Esophagus (tissue), 2 donors: ENCODE results near the gene ASPSCR1. TPM values are rescaled to one million over a fixed set of nuclear protein-coding genes. Genes with fewer than 3 reads are reported as not detected.

Experiments used
- H3K27ac ChIP-seq, 2 donors: one replicate each; pipeline ENCODE4 v1.5.1; 2013; ENCODE audit warnings: low read depth in 2 of 2, mild to moderate bottlenecking in 2 of 2, inconsistent platforms in 1 of 2, low read length in 1 of 2, moderate library complexity in 1 of 2
- H3K27me3 ChIP-seq, 2 donors: one replicate each; pipeline ENCODE4 v1.6.1; 2013; ENCODE audit warnings: low read length in 2 of 2, control low read depth in 1 of 2, mild to moderate bottlenecking in 1 of 2; ENCODE audit not compliant: insufficient read depth in 2 of 2, control insufficient read depth in 1 of 2
- H3K36me3 ChIP-seq, 2 donors: one replicate each; pipeline ENCODE4 v1.6.1; 2013; ENCODE audit warnings: low read length in 1 of 2; ENCODE audit not compliant: control insufficient read depth in 2 of 2, insufficient read depth in 2 of 2
- H3K4me1 ChIP-seq, 2 donors: one replicate each; pipeline ENCODE4 v1.6.1; 2013; ENCODE audit warnings: low read length in 1 of 2; ENCODE audit not compliant: control insufficient read depth in 2 of 2, insufficient read depth in 2 of 2
- H3K4me3 ChIP-seq, 2 donors: one replicate each; pipeline ENCODE4 v1.5.1; 2013; ENCODE audit warnings: low read length in 2 of 2, mild to moderate bottlenecking in 2 of 2, low read depth in 1 of 2, moderate library complexity in 1 of 2
- H3K9me3 ChIP-seq, 2 donors: one replicate each; pipeline ENCODE4 v1.6.1; 2013; ENCODE audit warnings: mild to moderate bottlenecking in 2 of 2, low read depth in 1 of 2, low read length in 1 of 2, moderate library complexity in 1 of 2; ENCODE audit not compliant: control insufficient read depth in 2 of 2, insufficient read depth in 1 of 2
- WGBS, 2 donors: extraction: QIAGEN DNeasy Blood & Tissue Kit; methylation state at CpG; one replicate each; pipeline ENCODE4 v1.1.7; 2013; 5-methylcytosine and 5-hydroxymethylcytosine counted together
- polyA plus RNA-seq, 2 donors: library from polyadenylated mRNA; stranded (reverse); fragments of 200-250 nt; gene quantifications; one replicate each; pipeline ENCODE4 v1.2.3, GENCODE V29; 2013
- donor health status: healthy with polysubstance abuse.
- donor health status: Bipolar disorder and iron deficiency.

The ASPSCR1 gene
- polyA plus RNA-seq, 2 donors = 19.1 to 29.8 TPM

DNA sequence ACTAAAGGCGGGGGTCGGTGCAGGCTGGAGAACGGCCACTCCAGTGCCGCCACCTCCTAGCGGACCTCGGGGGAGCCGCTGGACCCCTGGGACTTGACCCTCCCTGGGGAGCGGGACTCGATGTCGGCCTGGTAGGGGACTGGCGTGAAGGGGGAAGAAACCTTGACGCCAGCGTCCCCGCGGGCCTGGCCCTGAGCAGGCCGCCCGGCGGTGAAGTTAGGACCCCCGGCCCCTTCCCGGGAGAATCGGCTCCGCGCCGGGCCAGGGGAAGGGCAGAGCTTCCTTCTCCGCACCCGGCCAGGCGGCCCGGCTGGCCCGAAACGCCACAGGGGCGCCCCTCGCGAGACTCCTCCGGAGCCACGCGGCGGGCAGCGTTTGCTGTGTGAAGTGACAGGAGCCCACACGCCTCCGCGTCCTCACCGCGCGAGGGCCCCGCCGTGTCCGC is 87.8 kb downstream of the ASPSCR1 start:
- H3K36me3 ChIP-seq = peaks cover 5 to 33% of the 10 kb centered on the region in 2 donors
- peak overlapping the region; percentile 45 to 79 for H3K27ac ChIP-seq
- no peaks in the 10 kb centered on the region for H3K9me3 ChIP-seq
- no peaks in the 10 kb centered on the region for H3K27me3 ChIP-seq
- H3K4me1 ChIP-seq = peaks cover 3 to 13% of the 10 kb centered on the region in 2 donors
- H3K4me3 ChIP-seq = peak overlapping the region; percentile 76 to 86
- WGBS, 2 donors = 1 to 3% methylated on average over 24 to 47 of the region's 47 CpGs

DNA sequence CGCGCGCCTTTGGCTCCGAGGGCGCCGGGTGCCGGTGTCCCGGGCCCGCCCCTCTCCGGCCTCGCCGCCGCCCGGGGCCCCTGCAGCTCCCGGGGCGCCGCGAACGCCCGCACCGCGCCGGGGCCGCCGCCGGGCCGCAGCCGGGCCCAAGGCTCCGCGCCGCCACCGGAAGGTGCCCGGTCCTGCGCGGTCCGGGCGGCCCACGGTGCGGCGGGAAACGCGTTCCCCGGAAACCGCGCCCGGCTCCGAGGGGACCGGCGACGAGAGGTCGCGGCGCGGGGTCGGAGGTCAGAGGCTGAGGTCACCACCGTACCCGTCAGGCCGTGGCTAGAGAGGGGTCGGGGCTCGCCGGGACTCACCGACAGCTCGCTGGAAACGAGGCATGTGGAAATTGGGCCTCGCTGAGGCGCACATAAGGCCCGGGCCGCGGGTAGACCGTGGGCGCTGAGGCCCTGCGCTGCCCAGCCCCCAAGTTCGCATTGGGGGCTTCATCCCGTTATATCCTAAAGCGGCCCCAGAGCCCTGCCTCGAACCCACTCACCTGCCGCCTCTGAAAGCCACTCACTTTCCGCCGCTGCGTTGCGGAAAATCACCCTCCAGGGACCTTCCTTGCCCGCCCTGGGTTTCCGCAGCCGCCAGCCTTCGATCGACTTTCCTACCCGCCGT is 88.3 kb downstream of the ASPSCR1 start, which contains the start of gene DUS1L:
TSS of gene DUS1L (minus strand) at position 167 of the 666 bp plus-strand sequence. CDS start 745 bp downstream, outside the sequence.
- Histone ChIP-seq H3K4me3 (peak within 1 kb of the TSS; percentile 76 to 86), H3K27ac (peak within 1 kb of the TSS; percentile 79 to 92), H3K9me3 (no peaks in the 10 kb centered on the region), H3K4me1 (peaks cover 3 to 13% of the 10 kb centered on the region in 2 donors), H3K36me3 (peaks cover 3 to 28% of the 10 kb centered on the region in 2 donors), H3K27me3 (no peaks in the 10 kb centered on the region)
- 10 to 18% methylated on average over 55 to 88 of the region's 88 CpGs for WGBS, 2 donors

Other genes starting within 250 kb of the ASPSCR1 start
- gene GCGR, start 173.5 kb upstream of the ASPSCR1 start, polyA plus RNA-seq = under 1 TPM; 0.11 to 0.14 TPM
- gene MCRIP1, start 144.3 kb upstream of the ASPSCR1 start, polyA plus RNA-seq = 10 to 100 TPM; 24.7 to 32.3 TPM
- gene PPP1R27, start 142.6 kb upstream of the ASPSCR1 start, polyA plus RNA-seq = under 1 TPM; 0.25 to 0.98 TPM
- gene P4HB, start 117.1 kb upstream of the ASPSCR1 start, polyA plus RNA-seq = 100 to 1,000 TPM; 582 to 595 TPM
- gene ARHGDIA, start 106.3 kb upstream of the ASPSCR1 start, polyA plus RNA-seq = 100 to 1,000 TPM; 201 to 209 TPM
- 10 to 100 TPM; 16.3 to 61.0 TPM for gene ALYREF, start 86.0 kb upstream of the ASPSCR1 start, polyA plus RNA-seq
- 100 to 1,000 TPM; 127 to 187 TPM for gene ANAPC11, start 85.9 kb upstream of the ASPSCR1 start, polyA plus RNA-seq
- gene NPB, start 75.4 kb upstream of the ASPSCR1 start, polyA plus RNA-seq = under 1 TPM; 0.33 to 0.49 TPM
- gene PCYT2, start 66.2 kb upstream of the ASPSCR1 start, polyA plus RNA-seq = 10 to 100 TPM; 23.1 to 46.5 TPM
- gene SIRT7, start 59.5 kb upstream of the ASPSCR1 start, polyA plus RNA-seq = 10 to 100 TPM; 64.9 to 84.0 TPM
- 10 to 100 TPM; 10.3 to 11.9 TPM for gene MAFG, start 49.9 kb upstream of the ASPSCR1 start, polyA plus RNA-seq
- gene PYCR1, start 40.3 kb upstream of the ASPSCR1 start, polyA plus RNA-seq = 10 to 100 TPM in 1 of 2 donors, 1 to 10 TPM in 1; 6.5 to 18.1 TPM
- gene MYADML2, start 30.4 kb upstream of the ASPSCR1 start, polyA plus RNA-seq = not detected
- under 1 TPM; 0.07 to 0.08 TPM for gene NOTUM, start 16.4 kb upstream of the ASPSCR1 start, polyA plus RNA-seq
- gene CENPX, start 45.2 kb downstream of the ASPSCR1 start, polyA plus RNA-seq = 100 to 1,000 TPM in 1 of 2 donors, 10 to 100 TPM in 1; 86.8 to 117 TPM
- 10 to 100 TPM; 10.6 to 17.2 TPM for gene LRRC45, start 45.7 kb downstream of the ASPSCR1 start, polyA plus RNA-seq
- 1 to 10 TPM; 7.1 to 9.6 TPM for gene RAC3, start 54.0 kb downstream of the ASPSCR1 start, polyA plus RNA-seq
- gene DCXR, start 60.1 kb downstream of the ASPSCR1 start, polyA plus RNA-seq = 100 to 1,000 TPM; 136 to 145 TPM
- gene RFNG, start 74.2 kb downstream of the ASPSCR1 start, polyA plus RNA-seq = 10 to 100 TPM; 27.4 to 36.4 TPM
- 10 to 100 TPM; 61.7 to 65.8 TPM for gene GPS1, start 74.3 kb downstream of the ASPSCR1 start, polyA plus RNA-seq
- gene DUS1L, start 88.2 kb downstream of the ASPSCR1 start, polyA plus RNA-seq = 100 to 1,000 TPM; 118 to 182 TPM
- gene FASN, start 120.6 kb downstream of the ASPSCR1 start, polyA plus RNA-seq = 10 to 100 TPM; 92.2 to 95.9 TPM
- 10 to 100 TPM; 16.3 to 33.7 TPM for gene CCDC57, start 235.2 kb downstream of the ASPSCR1 start, polyA plus RNA-seq